Transverse colon (tissue), 4 donors: ENCODE measurements around the gene ALDH3A2. TPM values are rescaled to one million over a fixed set of nuclear protein-coding genes. Genes with fewer than 3 reads are reported as not detected.
A peak's percentile ranks its signal among the peaks of the same experiment; 100 is the strongest.

Experiments
- DNase-seq: peaks from one replicate; pipeline ENCODE4 v3.0.0-alpha.2; 2019
- H3K27ac ChIP-seq, 4 donors: fragments of 200-600 bp; sonication (generic); 2 replicates each; pipeline ENCODE4 v1.5.1; 2016 to 2018; ENCODE audit warnings: inconsistent platforms in 4 of 4
- H3K27me3 ChIP-seq: fragments of 200-600 bp; sonication (generic); 2 replicates; pipeline ENCODE4 v1.5.1; 2017; ENCODE audit warnings: inconsistent platforms
- H3K36me3 ChIP-seq, 4 donors: fragments of 200-600 bp; sonication (generic); 2 replicates each; pipeline ENCODE4 v1.5.1; 2017 to 2019; ENCODE audit warnings: inconsistent platforms in 4 of 4
- H3K4me1 ChIP-seq, 4 donors: fragments of 200-600 bp; sonication (generic); 2 replicates each; pipeline ENCODE4 v1.5.1; 2017 to 2020; ENCODE audit warnings: inconsistent platforms in 4 of 4
- H3K4me3 ChIP-seq, 4 donors: fragments of 200-600 bp; sonication (generic); 1 replicate in 1 of 4; 2 replicates in 3 of 4; pipeline versions ENCODE4 v1.5.1 to v1.6.1; 2017 to 2019; ENCODE audit warnings: inconsistent platforms in 4 of 4
- H3K9me3 ChIP-seq, 2 donors: fragments of 200-600 bp; sonication (generic); 2 replicates each; pipeline ENCODE4 v1.5.1; 2017 to 2019; ENCODE audit warnings: inconsistent platforms in 2 of 2
- EP300 ChIP-seq: sonication (generic); formaldehyde crosslinking; IDR thresholded peaks from one replicate; pipeline ENCODE4 v1.6.1; 2017; ENCODE audit warnings: antibody characterized with exemption, low read depth
- POLR2A ChIP-seq: fragments of 450-650 bp; IDR thresholded peaks from one replicate; pipeline ENCODE4 v1.6.1; 2016; ENCODE audit warnings: antibody characterized with exemption, mild to moderate bottlenecking, moderate library complexity
- POLR2AphosphoS5 ChIP-seq, 3 donors: sonication (generic); formaldehyde crosslinking; IDR thresholded peaks; one replicate each; pipeline ENCODE4 v1.6.1; 2016; ENCODE audit warnings: antibody characterized with exemption in 3 of 3
- WGBS, 2 donors: methylation state at CpG; one replicate each; pipeline ENCODE4 v1.1.5; 2018; ENCODE audit warnings: low coverage in 1 of 2; 5-methylcytosine and 5-hydroxymethylcytosine counted together
- in situ Hi-C, 4 donors: fragments of 200-750 bp; cut with MboI; loops; one replicate each; pipeline versions ENCODE4 v1.15.0 to v1.15.1; 2017; ENCODE audit warnings: low sequenced_read_pairs in 3 of 4, low pct_ligation_motif_present in 1 of 4, low pct_unique_long_range_greater_than_20kb in 1 of 4
- intact Hi-C: fragments of 100-400 bp; cut with DNase I; formaldehyde crosslinking; loops from one replicate; pipeline ENCODE4 v1.15.1; 2023; ENCODE audit warnings: low total_unique reads
- total RNA-seq, 4 donors: library from RNA; depleted of rRNA; stranded (reverse); fragments of >200 nt; gene quantifications; one replicate each; pipeline ENCODE4 v1.1.0, GENCODE V29; 2016
- TF ChIP-seq, protein P1 (sequence below), 5 experiments: fragments of 200-600 bp in 3 of 5; fragments of 450-650 bp in 2 of 5; sonication (generic) in 3 of 5; IDR thresholded peaks; 1 replicate in 2 of 5; 2 replicates in 3 of 5; pipeline ENCODE4 v1.5.1; 2016 to 2017; ENCODE audit warnings: antibody characterized with exemption in 5 of 5, inconsistent platforms in 3 of 5, mild to moderate bottlenecking in 2 of 5, moderate library complexity in 1 of 5

The ALDH3A2 gene
- total RNA-seq, 4 donors from 2014 or later, result 44.5 to 199 (median 119) TPM

DNA sequence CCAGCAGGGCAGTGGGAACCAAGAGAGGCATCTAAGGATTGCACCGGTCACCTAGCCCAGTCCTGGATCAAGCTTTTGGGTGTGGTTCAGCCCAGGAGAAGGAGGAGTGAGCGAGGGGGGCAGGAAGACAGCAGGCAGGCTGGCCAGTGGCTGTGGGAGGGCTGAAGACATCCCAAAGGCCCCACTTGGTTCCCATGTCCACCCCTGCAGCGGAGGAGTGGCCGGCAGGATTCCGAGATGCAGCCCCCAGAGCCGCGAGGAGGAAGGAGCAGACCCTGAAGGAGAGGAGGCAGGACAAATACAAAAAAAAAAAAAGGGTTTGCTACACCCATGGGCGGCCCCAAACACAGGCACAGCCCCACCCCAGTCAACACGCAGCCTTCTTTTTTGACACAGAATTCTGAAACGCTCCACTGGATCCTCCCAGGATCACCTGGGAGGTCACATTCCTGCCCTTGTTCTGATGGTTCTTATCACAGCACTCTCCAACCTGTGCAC lies 68.9 kb downstream of the ALDH3A2 start:
- intact Hi-C loops (no loop called here), in situ Hi-C loops (no loop called here)
- Histone ChIP-seq H3K4me3 (no peak overlapping the region), H3K4me1 (peaks cover 0 to 24% (median 12%) of the 10 kb centered on the region in 4 donors), H3K27ac (no peak overlapping the region), H3K27me3 (no peaks in the 10 kb centered on the region), H3K36me3 (no peaks in the 10 kb centered on the region), H3K9me3 (no peaks in the 10 kb centered on the region)
- no peak for DNase-seq
- TF ChIP-seq, protein P1, sequence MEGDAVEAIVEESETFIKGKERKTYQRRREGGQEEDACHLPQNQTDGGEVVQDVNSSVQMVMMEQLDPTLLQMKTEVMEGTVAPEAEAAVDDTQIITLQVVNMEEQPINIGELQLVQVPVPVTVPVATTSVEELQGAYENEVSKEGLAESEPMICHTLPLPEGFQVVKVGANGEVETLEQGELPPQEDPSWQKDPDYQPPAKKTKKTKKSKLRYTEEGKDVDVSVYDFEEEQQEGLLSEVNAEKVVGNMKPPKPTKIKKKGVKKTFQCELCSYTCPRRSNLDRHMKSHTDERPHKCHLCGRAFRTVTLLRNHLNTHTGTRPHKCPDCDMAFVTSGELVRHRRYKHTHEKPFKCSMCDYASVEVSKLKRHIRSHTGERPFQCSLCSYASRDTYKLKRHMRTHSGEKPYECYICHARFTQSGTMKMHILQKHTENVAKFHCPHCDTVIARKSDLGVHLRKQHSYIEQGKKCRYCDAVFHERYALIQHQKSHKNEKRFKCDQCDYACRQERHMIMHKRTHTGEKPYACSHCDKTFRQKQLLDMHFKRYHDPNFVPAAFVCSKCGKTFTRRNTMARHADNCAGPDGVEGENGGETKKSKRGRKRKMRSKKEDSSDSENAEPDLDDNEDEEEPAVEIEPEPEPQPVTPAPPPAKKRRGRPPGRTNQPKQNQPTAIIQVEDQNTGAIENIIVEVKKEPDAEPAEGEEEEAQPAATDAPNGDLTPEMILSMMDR (IDR thresholded peaks at IDR 0.05), result no peak
- TF ChIP-seq POLR2AphosphoS5 (IDR thresholded peaks at IDR 0.05) (no peak), POLR2A (no peak), EP300 (no peak)
- 44 to 86% methylated on average over 3 to 10 of the region's 10 CpGs for WGBS, 2 donors

DNA sequence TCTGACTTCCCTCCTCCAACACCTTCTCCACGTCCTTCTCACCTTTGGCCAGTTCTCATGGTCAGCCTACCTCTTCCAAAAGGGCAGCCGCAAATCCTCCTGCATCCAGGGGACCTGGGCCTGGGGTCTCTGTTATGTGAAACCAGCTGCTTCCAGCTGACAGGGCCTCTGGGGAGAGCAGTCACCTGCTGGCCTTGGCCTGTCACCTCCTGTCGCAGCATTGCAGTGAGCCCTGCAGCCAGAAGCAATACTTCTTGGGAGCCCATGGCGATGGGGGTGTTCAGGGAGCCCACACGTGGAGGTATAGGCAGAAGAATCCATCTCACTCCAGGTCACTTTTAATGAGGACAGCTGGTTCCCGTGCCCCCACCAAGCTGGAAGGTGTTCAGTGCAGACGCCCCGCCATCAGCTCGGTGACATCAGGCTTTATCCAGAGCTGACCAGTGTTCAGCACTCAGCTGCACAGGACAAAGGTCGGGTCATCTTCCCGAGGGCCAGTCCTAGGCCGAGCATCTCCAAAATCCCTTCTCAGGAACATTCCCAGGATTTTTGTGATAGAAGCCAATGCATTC lies 69.6 kb downstream of the ALDH3A2 start:
- peaks cover 0 to 24% (median 12%) of the 10 kb centered on the region in 4 donors for H3K4me1 ChIP-seq
- H3K36me3 ChIP-seq, result no peaks in the 10 kb centered on the region
- H3K9me3 ChIP-seq, result no peaks in the 10 kb centered on the region
- intact Hi-C loops (no loop called here), in situ Hi-C loops (no loop called here)
- H3K4me3 ChIP-seq, result no peak overlapping the region
- TF ChIP-seq POLR2AphosphoS5 (IDR thresholded peaks at IDR 0.05) (no peak), POLR2A (no peak), EP300 (no peak)
- TF ChIP-seq, protein P1 (IDR thresholded peaks at IDR 0.05), result no peak
- WGBS, 2 donors, result 60 to 82% methylated on average over 2 to 12 of the region's 12 CpGs
- no peak for DNase-seq
- no peaks in the 10 kb centered on the region for H3K27me3 ChIP-seq
- no peak overlapping the region for H3K27ac ChIP-seq

DNA sequence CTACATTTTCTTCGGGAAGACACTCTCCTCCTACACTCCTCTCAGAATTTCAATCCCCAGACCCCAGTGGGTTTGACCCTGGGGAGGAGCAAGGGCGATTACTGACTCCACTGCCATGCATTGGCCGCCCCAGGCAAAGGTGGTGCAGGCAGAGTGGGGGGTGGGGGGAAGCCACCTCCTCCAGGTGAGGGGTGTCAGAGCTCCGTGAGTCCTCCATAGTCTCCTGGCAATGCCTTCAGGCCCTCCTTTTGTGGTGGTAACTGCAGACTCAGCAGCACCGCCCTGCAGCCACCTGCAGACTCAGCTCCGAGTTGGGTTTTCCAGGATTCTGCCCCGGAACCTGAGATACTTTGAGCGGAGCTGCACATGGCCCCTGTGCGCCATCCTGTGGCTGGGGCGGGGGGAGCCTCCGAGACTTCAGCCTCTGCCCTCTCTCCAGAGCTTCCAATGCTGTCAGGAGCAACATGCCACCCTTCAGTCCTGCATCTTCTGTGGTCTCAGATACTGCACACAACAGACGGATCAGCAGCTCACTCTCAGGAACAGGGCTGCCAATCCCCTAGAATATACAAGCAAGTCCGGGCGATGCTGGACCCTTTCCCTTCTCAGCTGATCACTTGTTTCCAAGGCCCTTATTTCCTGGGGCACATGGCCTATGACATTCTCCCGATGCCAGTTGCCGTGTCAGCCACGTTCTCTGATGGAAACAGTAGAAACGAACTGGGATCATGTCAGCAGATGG lies 70.2 kb downstream of the ALDH3A2 start:
- in situ Hi-C loops (no loop called here), intact Hi-C loops (no loop called here)
- H3K36me3 ChIP-seq, result no peaks in the 10 kb centered on the region
- H3K4me3 ChIP-seq, result no peak overlapping the region
- H3K4me1 ChIP-seq, result peaks cover 0 to 24% (median 12%) of the 10 kb centered on the region in 4 donors
- WGBS, 2 donors, result 77 to 82% methylated on average over 5 to 12 of the region's 18 CpGs
- H3K27me3 ChIP-seq, result no peaks in the 10 kb centered on the region
- DNase-seq, result no peak
- TF ChIP-seq POLR2A, result no peak
- TF ChIP-seq, protein P1 (IDR thresholded peaks at IDR 0.05), result no peak
- no peak for TF ChIP-seq POLR2AphosphoS5 (IDR thresholded peaks at IDR 0.05)
- no peak for TF ChIP-seq EP300
- H3K27ac ChIP-seq, result no peak overlapping the region
- no peaks in the 10 kb centered on the region for H3K9me3 ChIP-seq

DNA sequence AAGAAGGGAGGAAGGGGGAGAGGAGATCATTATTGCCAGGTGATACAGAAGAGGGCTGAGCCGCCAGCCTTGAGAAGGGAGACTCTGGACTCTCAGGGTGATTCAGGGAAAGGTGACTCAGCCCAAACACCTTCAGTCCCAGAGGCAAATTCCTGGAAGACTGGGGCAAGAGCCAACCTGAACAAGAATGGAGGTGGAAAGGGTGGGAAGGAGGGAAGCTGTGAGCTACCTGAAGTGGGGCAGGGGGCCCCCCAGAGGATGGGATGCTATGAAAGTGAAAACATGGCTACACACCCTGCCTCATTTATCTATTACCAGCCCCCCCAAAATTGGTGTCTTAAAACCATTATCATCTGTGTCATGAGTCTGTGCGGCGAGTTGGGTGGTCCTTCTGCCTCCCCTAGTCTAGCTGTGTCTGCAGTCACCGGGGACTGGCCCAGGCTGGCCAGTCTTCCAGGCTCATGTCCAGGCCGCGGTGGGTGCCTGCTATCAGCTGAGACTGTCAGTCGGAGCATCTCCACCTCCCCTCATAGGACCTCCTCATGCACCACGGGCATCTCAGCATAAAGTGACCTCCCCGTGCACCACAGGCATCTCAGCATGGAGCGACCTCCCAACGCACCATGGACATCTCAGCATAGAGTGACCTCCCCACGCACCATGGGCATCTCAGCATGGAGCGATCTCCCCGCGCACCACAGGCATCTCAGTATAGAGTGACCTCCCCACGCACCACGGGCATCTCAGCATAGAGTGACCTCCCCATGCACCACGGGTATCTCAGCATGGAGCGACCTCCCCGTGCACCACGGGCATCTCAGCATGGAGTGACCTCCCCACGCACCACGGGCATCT lies 71.0 kb downstream of the ALDH3A2 start:
- Histone ChIP-seq H3K4me3 (no peak overlapping the region), H3K27ac (peak overlapping the region in 2 of 4 donors; percentile 10 to 17), H3K4me1 (peaks cover 1 to 31% (median 20%) of the 10 kb centered on the region in 4 donors), H3K9me3 (no peaks in the 10 kb centered on the region), H3K27me3 (no peaks in the 10 kb centered on the region), H3K36me3 (no peaks in the 10 kb centered on the region)
- peak; percentile 52 for DNase-seq
- TF ChIP-seq POLR2AphosphoS5 (IDR thresholded peaks at IDR 0.05) (peak in 1 of 3 donors; percentile 29), EP300 (no peak)
- WGBS, 2 donors, result 88% methylated on average over 23 of the region's 23 CpGs; no CpG with 5 or more reads in 1 of the 2 donors
- intact Hi-C loops, result no loop called here
- in situ Hi-C loops, result no loop called here
